ENCODE measurements around the gene OR51G1.
"Not testable (repeated sequence)": the region's sequence is repeated elsewhere in the genome, so short reads cannot be mapped to it uniquely, and the experiment has no call there.

OR51G1 gene

DNA sequence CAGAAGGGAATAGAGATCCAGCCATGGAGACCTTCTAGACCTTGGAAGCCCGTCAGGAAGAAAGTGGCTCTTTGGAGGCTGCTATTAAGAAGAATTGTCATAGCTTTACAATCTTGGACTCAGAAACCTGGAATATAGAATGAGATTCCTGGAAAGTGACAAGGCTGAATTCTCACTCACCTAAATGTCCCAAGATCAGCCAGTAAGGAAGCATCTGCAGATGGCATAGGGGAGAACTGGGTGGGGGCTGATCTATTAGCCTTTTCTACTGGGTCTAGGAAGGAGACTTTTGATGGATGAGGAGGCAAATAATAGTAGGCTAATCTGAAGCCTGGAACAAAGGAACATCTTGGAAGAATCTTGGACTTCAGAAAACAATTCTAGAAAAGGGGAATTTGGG is at the start of gene OR51G1:
Gene OR51G1, minus strand, starts transcription at position 101 of the 400 bp plus-strand sequence. Its CDS starts 0 bp downstream, at position 101.
- no peak for DNase-seq

- no peak for DNase-seq
Observed at GRCh38 chr11:4962816-4963215, 38.7 kb upstream of the OR51G1 start.

DNA sequence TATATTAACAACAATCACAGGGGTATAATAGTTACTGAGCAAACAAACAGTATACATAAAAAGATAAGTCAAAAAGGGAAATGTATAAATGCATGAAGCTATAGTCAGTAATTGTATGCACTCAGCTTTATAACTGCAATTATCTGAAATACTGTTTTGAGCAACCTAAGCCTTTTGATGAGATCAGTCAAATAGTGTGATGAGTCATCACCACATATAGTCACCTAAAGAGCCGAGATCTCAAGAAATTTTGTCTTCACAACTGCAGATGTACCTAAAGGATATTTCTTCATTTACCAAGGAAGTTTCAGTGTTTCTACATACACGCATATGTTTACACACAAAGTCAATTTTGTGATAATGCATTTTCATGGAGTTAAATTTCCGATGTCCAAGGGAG is 36.7 kb upstream of the OR51G1 start:
- no peak for DNase-seq

- DNase-seq, result no peak
Observed at GRCh38 chr11:4957396-4957795, 33.3 kb upstream of the OR51G1 start.

DNA sequence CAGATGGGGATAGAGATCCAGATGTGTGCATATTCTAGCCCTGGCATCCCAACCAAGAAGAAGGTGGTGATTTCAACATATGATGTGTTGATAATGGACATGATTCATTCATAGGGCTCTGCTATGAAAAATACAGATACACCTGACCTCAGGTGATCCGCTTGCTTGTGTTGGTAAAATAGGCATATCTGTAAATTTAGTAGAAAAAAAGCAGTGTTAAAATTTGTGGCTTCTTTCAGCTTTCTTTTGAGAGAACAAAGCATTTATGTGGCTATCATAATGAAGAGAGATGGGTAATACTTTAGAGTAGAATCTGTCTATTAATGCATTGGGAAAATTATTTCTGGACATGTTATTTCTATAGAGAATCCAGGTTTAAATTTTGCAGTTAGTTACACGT is 31.5 kb upstream of the OR51G1 start, which contains the start of gene OR51A2:
Gene OR51A2, minus strand, starts transcription at position 101 of the 400 bp plus-strand sequence. Its CDS starts 0 bp downstream, at position 101.
- DNase-seq, result not testable (repeated sequence)

- no peak for DNase-seq
Observed at GRCh38 chr11:4947505-4947904, 23.4 kb upstream of the OR51G1 start, which contains the start of gene OR51A4. Gene OR51A4 (minus strand): TSS chr11:4947605. CDS start chr11:4947100, 505 bp downstream.

DNA sequence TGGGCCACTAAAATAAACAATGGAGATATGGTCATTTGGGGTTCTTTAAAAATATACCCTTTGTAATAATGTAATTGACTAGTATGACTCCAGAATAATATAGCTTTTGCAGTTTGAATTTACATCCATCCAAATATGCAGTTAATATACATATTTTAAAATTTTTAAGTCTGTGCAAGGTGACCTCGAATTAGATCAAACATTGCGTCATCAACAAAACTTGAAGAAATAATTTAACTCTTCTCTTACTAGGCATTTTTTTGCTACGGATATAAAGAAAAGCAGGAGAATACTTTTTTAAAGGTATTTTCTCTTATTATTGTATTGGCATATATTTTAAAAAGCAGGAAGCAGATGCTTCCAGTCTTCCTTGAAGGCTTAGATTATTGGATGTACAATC is 12.6 kb upstream of the OR51G1 start:
- no peak for DNase-seq

DNA sequence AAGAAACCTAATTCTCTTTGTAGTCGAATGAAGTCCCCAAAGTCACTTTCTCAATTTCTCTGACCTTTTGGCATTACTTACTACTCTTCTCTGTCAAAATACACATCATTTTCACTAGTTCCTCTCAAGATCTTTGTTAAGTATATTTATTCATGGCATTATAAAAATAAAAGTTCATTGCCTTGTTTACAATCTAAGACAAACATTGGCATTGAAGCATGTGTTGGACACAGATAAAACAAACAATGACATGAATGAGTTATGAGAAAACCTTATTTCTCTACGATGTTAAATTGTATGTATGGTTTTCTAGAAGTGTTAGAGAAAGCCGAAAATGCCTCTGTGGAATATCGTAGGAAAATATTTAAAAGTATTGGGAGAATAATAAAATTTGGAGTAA is 8.6 kb upstream of the OR51G1 start:
- DNase-seq, result no peak

GRCh38 chr11:4926608-4927007 is 2.5 kb upstream of the OR51G1 start:
- no peak for DNase-seq

GRCh38 chr11:4922304-4922703 is 1.8 kb downstream of the OR51G1 start:
- DNase-seq, result no peak

DNA sequence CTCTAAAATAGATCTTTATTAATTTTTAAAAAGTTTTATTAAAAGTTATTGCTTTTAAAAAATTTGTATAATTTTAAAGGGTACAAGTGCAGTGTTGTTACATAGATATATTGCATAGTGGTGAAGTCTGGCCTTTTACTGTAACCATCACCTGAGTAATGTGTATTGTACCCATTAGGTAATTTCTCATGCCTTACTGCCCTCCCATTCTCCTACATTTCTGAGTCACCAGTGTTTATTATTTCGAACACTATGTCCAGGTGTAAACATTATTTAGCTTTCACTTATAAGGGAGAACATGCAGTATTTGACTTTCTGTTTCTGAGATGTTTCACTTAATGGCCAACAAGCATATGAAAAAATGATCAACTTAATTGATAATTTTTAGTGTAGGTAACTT is 2.3 kb downstream of the OR51G1 start:
- DNase-seq, result no peak

DNA sequence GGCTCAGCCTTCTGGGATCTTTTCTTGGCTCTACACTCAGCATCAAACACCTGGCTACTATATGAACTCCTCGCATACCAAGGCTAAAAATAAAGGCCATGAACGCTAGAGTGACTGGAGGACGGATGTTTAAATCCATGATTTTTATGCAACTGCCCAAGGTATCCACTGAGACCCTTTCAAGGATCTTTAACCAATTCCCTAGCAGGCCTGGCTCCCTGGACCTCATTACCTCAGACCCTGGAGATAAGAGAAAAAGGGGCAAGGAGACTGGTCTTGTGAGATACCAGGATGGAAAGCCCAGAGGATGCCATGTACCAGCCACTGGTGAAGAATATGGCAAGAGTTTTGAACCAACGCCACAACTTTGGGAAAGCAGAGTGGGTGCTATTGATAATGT is 4.9 kb downstream of the OR51G1 start, which contains the start of gene OR51G2:
Gene OR51G2, minus strand, starts transcription at position 101 of the 400 bp plus-strand sequence. CDS start 3,687 bp downstream, outside the sequence.
- no peak for DNase-seq

DNA sequence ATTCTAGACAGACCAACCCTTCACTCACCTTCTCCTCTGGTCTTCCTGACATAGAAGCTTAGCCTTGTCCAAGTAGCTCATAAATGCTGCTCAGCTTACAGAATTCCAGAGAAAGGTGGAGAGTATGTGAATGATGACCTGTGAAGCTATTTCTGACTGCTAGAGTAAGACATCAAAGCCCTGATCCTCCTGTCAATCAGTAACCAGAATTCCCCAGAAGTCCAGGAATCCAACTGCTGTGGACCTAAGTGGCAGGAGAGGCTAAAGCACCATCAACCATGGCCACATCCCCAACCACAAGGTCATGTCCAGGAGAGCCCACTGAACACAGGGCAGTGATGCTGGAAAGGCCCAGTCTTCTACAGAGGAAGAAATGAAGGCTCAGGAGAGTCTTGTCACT is 7.6 kb downstream of the OR51G1 start:
- DNase-seq, result no peak

- no peak for DNase-seq
Observed at GRCh38 chr11:4903484-4903883, 20.7 kb downstream of the OR51G1 start, which contains the start of gene OR51A7. Gene OR51A7 (plus strand): TSS chr11:4903783. CDS start chr11:4907370, 3,587 bp downstream.

- DNase-seq, result no peak
Observed at GRCh38 chr11:4891996-4892640, 32.0 kb downstream of the OR51G1 start.

- DNase-seq, result no peak
Observed at GRCh38 chr11:4890279-4890678, 33.9 kb downstream of the OR51G1 start.

DNA sequence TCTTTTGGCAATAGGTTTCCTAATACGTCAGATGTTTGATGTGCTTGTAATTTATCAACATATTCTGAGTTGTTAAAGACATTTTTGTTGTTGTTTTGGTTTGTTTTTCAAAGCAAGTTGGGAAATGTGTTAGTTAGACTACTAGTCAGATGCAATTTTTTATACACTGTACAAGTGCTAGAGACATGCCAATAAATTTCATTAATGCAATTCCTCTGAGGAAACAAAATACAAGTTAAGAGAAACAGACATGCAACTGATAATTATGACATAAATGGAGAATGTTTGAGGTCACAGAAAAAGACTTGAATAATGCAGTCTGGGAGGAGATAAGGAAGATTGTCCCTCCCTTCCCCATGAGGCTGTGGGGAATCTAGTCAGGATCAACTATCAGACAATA is 36.5 kb downstream of the OR51G1 start:
- DNase-seq, result no peak

DNA sequence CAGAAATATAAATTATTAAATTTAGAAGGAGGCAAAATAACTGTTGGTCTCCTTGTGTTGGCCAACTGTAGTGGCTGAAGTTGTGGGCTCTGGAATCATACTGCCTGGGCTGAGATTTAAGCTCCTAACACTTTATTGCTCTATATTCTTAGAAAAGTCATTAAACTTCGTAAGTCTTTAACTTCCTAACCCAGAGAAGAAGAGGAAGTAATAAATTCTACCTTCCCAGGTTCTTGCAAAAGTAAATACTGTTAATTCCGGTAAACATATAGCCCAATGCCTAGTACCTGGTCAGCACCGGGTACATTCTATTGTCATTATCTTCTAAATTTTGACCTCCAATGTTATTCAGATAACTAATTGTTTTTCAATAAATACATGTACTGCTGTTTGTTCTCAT is 38.0 kb downstream of the OR51G1 start:
- DNase-seq, result no peak

- DNase-seq, result no peak
Observed at GRCh38 chr11:4884361-4884760, 39.8 kb downstream of the OR51G1 start.

DNA sequence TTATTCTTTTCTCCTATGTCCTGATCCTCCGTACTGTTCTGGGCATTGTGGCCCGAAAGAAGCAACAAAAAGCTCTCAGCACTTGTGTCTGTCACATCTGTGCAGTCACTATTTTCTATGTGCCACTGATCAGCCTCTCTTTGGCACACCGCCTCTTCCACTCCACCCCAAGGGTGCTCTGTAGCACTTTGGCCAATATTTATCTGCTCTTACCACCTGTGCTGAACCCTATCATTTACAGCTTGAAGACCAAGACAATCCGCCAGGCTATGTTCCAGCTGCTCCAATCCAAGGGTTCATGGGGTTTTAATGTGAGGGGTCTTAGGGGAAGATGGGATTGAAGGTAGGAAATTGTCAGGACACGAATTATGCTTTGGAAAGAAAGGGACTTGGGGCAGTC is 41.6 kb downstream of the OR51G1 start:
- DNase-seq, result no peak

DNA sequence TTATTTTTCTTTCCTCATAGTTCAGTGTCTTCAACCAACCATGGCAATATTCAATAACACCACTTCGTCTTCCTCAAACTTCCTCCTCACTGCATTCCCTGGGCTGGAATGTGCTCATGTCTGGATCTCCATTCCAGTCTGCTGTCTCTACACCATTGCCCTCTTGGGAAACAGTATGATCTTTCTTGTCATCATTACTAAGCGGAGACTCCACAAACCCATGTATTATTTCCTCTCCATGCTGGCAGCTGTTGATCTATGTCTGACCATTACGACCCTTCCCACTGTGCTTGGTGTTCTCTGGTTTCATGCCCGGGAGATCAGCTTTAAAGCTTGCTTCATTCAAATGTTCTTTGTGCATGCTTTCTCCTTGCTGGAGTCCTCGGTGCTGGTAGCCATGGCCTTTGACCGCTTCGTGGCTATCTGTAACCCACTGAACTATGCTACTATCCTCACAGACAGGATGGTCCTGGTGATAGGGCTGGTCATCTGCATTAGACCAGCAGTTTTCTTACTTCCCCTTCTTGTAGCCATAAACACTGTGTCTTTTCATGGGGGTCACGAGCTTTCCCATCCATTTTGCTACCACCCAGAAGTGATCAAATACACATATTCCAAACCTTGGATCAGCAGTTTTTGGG is 42.2 kb downstream of the OR51G1 start, which contains the start of gene OR51T1:
Gene OR51T1, plus strand, starts transcription at position 41 of the 641 bp plus-strand sequence. Its CDS starts 0 bp downstream, at position 41.
- no peak for DNase-seq

- no peak for DNase-seq
Observed at GRCh38 chr11:4881188-4881587, 43.0 kb downstream of the OR51G1 start.
